ENCODE measurements around the gene CGB3. TPM values are rescaled to one million over a fixed set of nuclear protein-coding genes. Genes with fewer than 3 reads are reported as not detected.

CGB3 gene
- total RNA-seq, 1 donor from 2014 or later, result not detected

- FAIRE-seq (no peak), DNase-seq (ENCODE audit: low spot score in 2 of 2) (no peak)
These were observed 33.0 kb downstream of the CGB3 start for GRCh38 chr19:48991011-48991609.

GRCh38 chr19:48990400-48990799, 33.7 kb downstream of the CGB3 start:
- DNase-seq (ENCODE audit: low spot score in 2 of 2) (no peak), FAIRE-seq (no peak)

- FAIRE-seq (no peak), DNase-seq (ENCODE audit: low spot score in 2 of 2) (no peak)
These were observed 34.3 kb downstream of the CGB3 start for GRCh38 chr19:48989701-48990291.

- FAIRE-seq (no peak), DNase-seq (ENCODE audit: low spot score in 2 of 2) (no peak)
These were observed 35.3 kb downstream of the CGB3 start for GRCh38 chr19:48988860-48989259.

GRCh38 chr19:48988286-48988685, 35.8 kb downstream of the CGB3 start:
- no peak for FAIRE-seq
- no peak for DNase-seq (ENCODE audit: low spot score in 2 of 2)

GRCh38 chr19:48987323-48987722, 36.8 kb downstream of the CGB3 start:
- DNase-seq (ENCODE audit: low spot score in 2 of 2), result no peak
- FAIRE-seq, result no peak

- DNase-seq (ENCODE audit: low spot score in 2 of 2), result no peak
- FAIRE-seq, result no peak
These were observed 37.9 kb downstream of the CGB3 start for GRCh38 chr19:48986211-48986610.

- DNase-seq (ENCODE audit: low spot score in 2 of 2) (no peak), FAIRE-seq (no peak)
These were observed 38.4 kb downstream of the CGB3 start for GRCh38 chr19:48985711-48986110.

- DNase-seq (ENCODE audit: low spot score in 2 of 2) (no peak), FAIRE-seq (no peak)
These were observed 41.9 kb downstream of the CGB3 start for GRCh38 chr19:48982280-48982679.

GRCh38 chr19:48977061-48977460, 47.1 kb downstream of the CGB3 start:
- no peak for DNase-seq (ENCODE audit: low spot score in 2 of 2)
- FAIRE-seq, result no peak

- no peak for DNase-seq (ENCODE audit: low spot score in 2 of 2)
- FAIRE-seq, result no peak
These were observed 47.9 kb downstream of the CGB3 start for GRCh38 chr19:48975947-48976847.

Small RNA genes lying within 50 kb of the gene (small RNA-seq; reads per million reads assigned to genes)
- not detected for gene MIR6798

Other genes with a start within 250 kb of the CGB3 start
- 11.4 TPM for gene BCAT2, start 213.3 kb downstream of the CGB3 start, total RNA-seq
- 1.2 TPM for gene HSD17B14, start 187.8 kb downstream of the CGB3 start, total RNA-seq
- 1.6 TPM for gene PLEKHA4, start 155.7 kb downstream of the CGB3 start, total RNA-seq
- gene PPP1R15A, start 151.9 kb downstream of the CGB3 start, total RNA-seq, result 23.6 TPM
- under 0.01 TPM for gene TULP2, start 125.6 kb downstream of the CGB3 start, total RNA-seq
- 39.5 TPM for gene NUCB1, start 124.0 kb downstream of the CGB3 start, total RNA-seq
- gene DHDH, start 90.6 kb downstream of the CGB3 start, total RNA-seq, result not detected
- gene BAX, start 69.5 kb downstream of the CGB3 start, total RNA-seq, result 9.4 TPM
- 713 TPM for gene FTL, start 59.0 kb downstream of the CGB3 start, total RNA-seq
- 12.6 TPM for gene GYS1, start 31.0 kb downstream of the CGB3 start, total RNA-seq
- gene RUVBL2, start 30.4 kb downstream of the CGB3 start, total RNA-seq, result 121 TPM
- not detected for gene LHB, start 7.2 kb downstream of the CGB3 start, total RNA-seq
- not detected for gene CGB2, start 7.6 kb upstream of the CGB3 start, total RNA-seq
- gene CGB1, start 12.6 kb upstream of the CGB3 start, total RNA-seq, result not detected
- not detected for gene CGB5, start 19.5 kb upstream of the CGB3 start, total RNA-seq
- gene CGB8, start 24.8 kb upstream of the CGB3 start, total RNA-seq, result not detected
- gene CGB7, start 33.4 kb upstream of the CGB3 start, total RNA-seq, result not detected
- gene NTF4, start 40.5 kb upstream of the CGB3 start, total RNA-seq, result not detected
- gene KCNA7, start 48.4 kb upstream of the CGB3 start, total RNA-seq, result not detected
- 99.5 TPM for gene SNRNP70, start 61.1 kb upstream of the CGB3 start, total RNA-seq
- 31.0 TPM for gene LIN7B, start 90.0 kb upstream of the CGB3 start, total RNA-seq
- 1.2 TPM for gene C19orf73, start 94.8 kb upstream of the CGB3 start, total RNA-seq
- gene PPFIA3, start 95.2 kb upstream of the CGB3 start, total RNA-seq, result 47.7 TPM
- gene HRC, start 131.1 kb upstream of the CGB3 start, total RNA-seq, result 0.41 TPM
- gene TRPM4, start 133.5 kb upstream of the CGB3 start, total RNA-seq, result 4.1 TPM

All from frontal cortex (tissue), 4 donors.